MM.1S (cell line): ENCODE data around the gene CMTM4.

Experiments used
- DNase-seq: peaks from one replicate; pipeline ENCODE4 v3.0.0-alpha.2; 2015
- H2AFZ ChIP-seq: fragments of 300-600 bp; sonication (generic); 2 replicates; pipeline ENCODE4 v1.6.0; 2016; ENCODE audit warnings: antibody characterized with exemption, low read length
- H3F3A ChIP-seq: fragments of 300-600 bp; sonication (generic); 2 replicates; pipeline ENCODE4 v1.6.1; 2016; ENCODE audit warnings: mild to moderate bottlenecking, antibody characterized with exemption, low read length, moderate library complexity, mixed read lengths; ENCODE audit not compliant: insufficient read depth
- H3K27ac ChIP-seq: fragments of 300-600 bp; sonication (generic); 2 replicates; pipeline ENCODE4 v1.5.1; 2016; ENCODE audit warnings: mild to moderate bottlenecking, low read length
- H3K27me3 ChIP-seq: fragments of 300-600 bp; sonication (generic); replicated peaks from 2 replicates; pipeline ENCODE4 v1.6.0; 2016; ENCODE audit warnings: low read length; ENCODE audit not compliant: insufficient read depth
- H3K36me3 ChIP-seq: fragments of 300-600 bp; sonication (generic); replicated peaks from 2 replicates; pipeline ENCODE4 v1.6.1; 2016; ENCODE audit warnings: mild to moderate bottlenecking, low read length, mixed read lengths; ENCODE audit not compliant: insufficient read depth
- H3K4me1 ChIP-seq: fragments of 300-600 bp; sonication (generic); 2 replicates; pipeline ENCODE4 v1.6.1; 2016; ENCODE audit warnings: low read length, mixed read lengths
- H3K4me2 ChIP-seq: fragments of 300-600 bp; sonication (generic); 2 replicates; pipeline ENCODE4 v1.6.0; 2016; ENCODE audit warnings: low read depth, low read length
- H3K4me3 ChIP-seq: fragments of 300-600 bp; sonication (generic); 2 replicates; pipeline ENCODE4 v1.5.1; 2016; ENCODE audit warnings: low read length, mixed read lengths
- H3K79me2 ChIP-seq: fragments of 300-600 bp; sonication (generic); 2 replicates; pipeline ENCODE4 v1.6.1; 2016; ENCODE audit warnings: mixed run types, low read length, mixed read lengths
- H3K9ac ChIP-seq: fragments of 300-600 bp; sonication (generic); 2 replicates; pipeline ENCODE4 v1.6.1; 2016; ENCODE audit warnings: low read length, mixed read lengths
- H3K9me2 ChIP-seq: fragments of 300-600 bp; sonication (generic); replicated peaks from 2 replicates; pipeline ENCODE4 v1.6.1; 2016; ENCODE audit warnings: mild to moderate bottlenecking, low read length, mixed read lengths; ENCODE audit not compliant: insufficient read depth
- H3K9me3 ChIP-seq: fragments of 300-600 bp; sonication (generic); replicated peaks from 2 replicates; pipeline ENCODE4 v1.6.1; 2016; ENCODE audit warnings: mild to moderate bottlenecking, low read length, mixed read lengths; ENCODE audit not compliant: insufficient read depth
- H4K20me1 ChIP-seq: fragments of 300-600 bp; sonication (generic); 2 replicates; pipeline ENCODE4 v1.6.1; 2016; ENCODE audit warnings: mild to moderate bottlenecking, low read length, moderate library complexity, mixed read lengths; ENCODE audit not compliant: insufficient read depth
- CTCF ChIP-seq: fragments of 300-600 bp; sonication (generic); IDR thresholded peaks from 2 replicates; pipeline ENCODE4 v1.5.1; 2016; ENCODE audit warnings: antibody characterized with exemption, low read length, mixed read lengths
- EZH2 ChIP-seq: fragments of 300-600 bp; sonication (generic); optimal IDR thresholded peaks from 2 replicates; pipeline ENCODE3; 2017; ENCODE audit warnings: low read depth, mild to moderate bottlenecking, antibody characterized with exemption, low read length, mixed read lengths
- EZH2phosphoT487 ChIP-seq: fragments of 300-600 bp; sonication (generic); IDR thresholded peaks from 2 replicates; pipeline ENCODE4 v1.6.1; 2018; ENCODE audit warnings: antibody characterized with exemption, low read length

CMTM4 gene

GRCh38 chr16:66656547-66656946 lies 40.0 kb downstream of the CMTM4 start:
- no peak for DNase-seq
- H3K9ac ChIP-seq: no peak overlapping the region
- H3K27ac ChIP-seq: no peak overlapping the region
- H3K79me2 ChIP-seq: peaks cover 17% of the 10 kb centered on the region
- no peak overlapping the region for H3K4me3 ChIP-seq
- no peaks in the 10 kb centered on the region for H3K9me3 ChIP-seq
- no peaks in the 10 kb centered on the region for H3K36me3 ChIP-seq
- H3K27me3 ChIP-seq: no peaks in the 10 kb centered on the region
- no peak overlapping the region for H3K4me2 ChIP-seq
- H2AFZ ChIP-seq: no peak overlapping the region
- H4K20me1 ChIP-seq: no peaks in the 10 kb centered on the region
- H3K9me2 ChIP-seq: no peaks in the 10 kb centered on the region
- TF ChIP-seq EZH2phosphoT487 (no peak), EZH2 (no peak), CTCF (no peak)
- peaks cover 12% of the 10 kb centered on the region for H3K4me1 ChIP-seq
- H3F3A ChIP-seq: peaks cover 10% of the 10 kb centered on the region; the same call in 1 of the 2 replicates

- Histone ChIP-seq H3K27me3 (no peaks in the 10 kb centered on the region), H2AFZ (no peak overlapping the region), H3K4me2 (peak overlapping the region; percentile 48), H3K4me3 (no peak overlapping the region), H3K36me3 (no peaks in the 10 kb centered on the region), H3K9ac (no peak overlapping the region), H3K9me2 (no peaks in the 10 kb centered on the region), H3K4me1 (peaks cover 19% of the 10 kb centered on the region), H3K9me3 (no peaks in the 10 kb centered on the region), H3K79me2 (peaks cover 23% of the 10 kb centered on the region), H3K27ac (peak overlapping the region; percentile 22; the same call in 1 of the 2 replicates), H4K20me1 (no peaks in the 10 kb centered on the region), H3F3A (peaks cover 10% of the 10 kb centered on the region; the same call in 1 of the 2 replicates)
- DNase-seq: no peak
- TF ChIP-seq EZH2phosphoT487: no peak
- no peak for TF ChIP-seq EZH2
- no peak for TF ChIP-seq CTCF
These were observed 42.8 kb downstream of the CMTM4 start for GRCh38 chr16:66653581-66654350.

GRCh38 chr16:66652661-66653360 lies 43.7 kb downstream of the CMTM4 start:
- peak overlapping the region; percentile 22; the same call in 1 of the 2 replicates for H3K27ac ChIP-seq
- peak overlapping the region; percentile 48 for H3K4me2 ChIP-seq
- no peaks in the 10 kb centered on the region for H3K36me3 ChIP-seq
- H4K20me1 ChIP-seq: no peaks in the 10 kb centered on the region
- H3K4me3 ChIP-seq: no peak overlapping the region
- no peak overlapping the region for H3K9ac ChIP-seq
- no peaks in the 10 kb centered on the region for H3K27me3 ChIP-seq
- H3K9me3 ChIP-seq: no peaks in the 10 kb centered on the region
- H3K9me2 ChIP-seq: no peaks in the 10 kb centered on the region
- H3K4me1 ChIP-seq: peaks cover 19% of the 10 kb centered on the region
- no peak overlapping the region for H2AFZ ChIP-seq
- DNase-seq: peak; percentile 21
- H3F3A ChIP-seq: peaks cover 10% of the 10 kb centered on the region; the same call in 1 of the 2 replicates
- TF ChIP-seq EZH2phosphoT487 (no peak), EZH2 (no peak), CTCF (no peak)
- H3K79me2 ChIP-seq: peaks cover 20% of the 10 kb centered on the region
